Osteocyte (in vitro differentiated cells): ENCODE data around the gene CTNNA2. TPM values are rescaled to one million over a fixed set of nuclear protein-coding genes. Genes with fewer than 3 reads are reported as not detected.

ENCODE experiments used
- DNase-seq: peaks from one replicate; pipeline ENCODE4 v3.0.0; 2021; ENCODE audit warnings: mixed read lengths; ENCODE audit not compliant: unreplicated experiment; ENCODE audit errors: extremely low spot score
- H3K27ac Mint-ChIP-seq: one replicate; pipeline ENCODE4 v1.8.0; 2021; ENCODE audit warnings: mild to moderate bottlenecking, mixed read lengths; ENCODE audit not compliant: unreplicated experiment
- H3K27me3 Mint-ChIP-seq: one replicate; pipeline ENCODE4 v1.8.0; 2021; ENCODE audit warnings: mixed read lengths; ENCODE audit not compliant: unreplicated experiment
- H3K36me3 Mint-ChIP-seq: one replicate; pipeline ENCODE4 v1.8.0; 2021; ENCODE audit warnings: mixed read lengths; ENCODE audit not compliant: unreplicated experiment
- H3K4me1 Mint-ChIP-seq: one replicate; pipeline ENCODE4 v1.8.0; 2021; ENCODE audit warnings: mixed read lengths; ENCODE audit not compliant: unreplicated experiment
- H3K4me3 Mint-ChIP-seq: one replicate; pipeline ENCODE4 v1.8.0; 2021; ENCODE audit warnings: mild to moderate bottlenecking, moderate library complexity, mixed read lengths; ENCODE audit not compliant: unreplicated experiment
- H3K9me3 Mint-ChIP-seq: one replicate; pipeline ENCODE4 v1.8.0; 2021; ENCODE audit warnings: mixed read lengths; ENCODE audit not compliant: unreplicated experiment
- CTCF ChIP-seq: fragments of 200-600 bp; sonication (generic); IDR thresholded peaks from 2 replicates; pipeline ENCODE4 v1.5.0; 2021; ENCODE audit warnings: antibody characterized with exemption, mild to moderate bottlenecking, moderate library complexity
- total RNA-seq: library from RNA; stranded (reverse); gene quantifications from 2 replicates; pipeline ENCODE4 v1.2.1, GENCODE V29; 2021

Gene CTNNA2
- total RNA-seq, 1 donor from 2014 or later = not detected

- Mint-ChIP-seq H3K4me1 (no peaks in the 10 kb centered on the region), H3K27ac (no peak overlapping the region), H3K4me3 (no peak overlapping the region), H3K36me3 (no peaks in the 10 kb centered on the region), H3K9me3 (no peaks in the 10 kb centered on the region), H3K27me3 (peaks cover 9% of the 10 kb centered on the region)
- no peak for DNase-seq
- peak; percentile 45 for TF ChIP-seq CTCF
Observed at GRCh38 chr2:79855264-79856006, 342.6 kb downstream of the CTNNA2 start.

GRCh38 chr2:79857888-79858287 lies 345.0 kb downstream of the CTNNA2 start:
- Mint-ChIP-seq H3K36me3 (no peaks in the 10 kb centered on the region), H3K4me1 (no peaks in the 10 kb centered on the region), H3K4me3 (no peak overlapping the region), H3K27me3 (peaks cover 10% of the 10 kb centered on the region), H3K9me3 (no peaks in the 10 kb centered on the region), H3K27ac (no peak overlapping the region)
- DNase-seq = no peak
- no peak for TF ChIP-seq CTCF

GRCh38 chr2:79860228-79861058 lies 347.6 kb downstream of the CTNNA2 start:
- DNase-seq = no peak
- no peaks in the 10 kb centered on the region for H3K9me3 Mint-ChIP-seq
- H3K4me3 Mint-ChIP-seq = no peak overlapping the region
- no peak overlapping the region for H3K27ac Mint-ChIP-seq
- no peaks in the 10 kb centered on the region for H3K36me3 Mint-ChIP-seq
- TF ChIP-seq CTCF = peak; percentile 72
- H3K4me1 Mint-ChIP-seq = no peaks in the 10 kb centered on the region
- peaks cover 6% of the 10 kb centered on the region for H3K27me3 Mint-ChIP-seq

- H3K4me1 Mint-ChIP-seq = no peaks in the 10 kb centered on the region
- H3K36me3 Mint-ChIP-seq = no peaks in the 10 kb centered on the region
- no peaks in the 10 kb centered on the region for H3K9me3 Mint-ChIP-seq
- peaks cover 6% of the 10 kb centered on the region for H3K27me3 Mint-ChIP-seq
- no peak overlapping the region for H3K4me3 Mint-ChIP-seq
- no peak for TF ChIP-seq CTCF
- no peak overlapping the region for H3K27ac Mint-ChIP-seq
- DNase-seq = no peak
Observed at GRCh38 chr2:79861059-79861374, 348.2 kb downstream of the CTNNA2 start.

GRCh38 chr2:79862756-79863155 lies 349.9 kb downstream of the CTNNA2 start:
- no peaks in the 10 kb centered on the region for H3K36me3 Mint-ChIP-seq
- H3K27ac Mint-ChIP-seq = no peak overlapping the region
- H3K9me3 Mint-ChIP-seq = no peaks in the 10 kb centered on the region
- no peak for DNase-seq
- no peaks in the 10 kb centered on the region for H3K4me1 Mint-ChIP-seq
- peaks cover 4% of the 10 kb centered on the region for H3K27me3 Mint-ChIP-seq
- H3K4me3 Mint-ChIP-seq = no peak overlapping the region
- TF ChIP-seq CTCF = no peak
